Smooth muscle cell (in vitro differentiated cells): Measurements from ENCODE around the gene DICER1. TPM values are rescaled to one million over a fixed set of nuclear protein-coding genes. Genes with fewer than 3 reads are reported as not detected.
"Not testable (repeated sequence)": the region's sequence is repeated elsewhere in the genome, so short reads cannot be mapped to it uniquely, and the experiment has no call there.

Experiments
- DNase-seq: peaks from one replicate; lab custom pipeline; 2025; ENCODE audit not compliant: unreplicated experiment; lab: John Stamatoyannopoulos, UW
- H2AFZ ChIP-seq: fragments of 200-600 bp; sonication (generic); 2 replicates; pipeline ENCODE4 v1.6.0; 2016; ENCODE audit warnings: antibody characterized with exemption, low read depth, mild to moderate bottlenecking
- H3F3A ChIP-seq: fragments of 200-600 bp; sonication (generic); 2 replicates; pipeline ENCODE4 v1.6.0; 2017; ENCODE audit warnings: antibody characterized with exemption, low read depth
- H3K27ac ChIP-seq: fragments of 200-600 bp; sonication (generic); 2 replicates; pipeline ENCODE4 v1.5.1; 2016; ENCODE audit warnings: low read depth, mild to moderate bottlenecking
- H3K27me3 ChIP-seq: fragments of 200-600 bp; sonication (generic); 2 replicates; pipeline ENCODE4 v1.6.1; 2016; ENCODE audit warnings: low read depth, mild to moderate bottlenecking
- H3K36me3 ChIP-seq: fragments of 200-600 bp; sonication (generic); 2 replicates; pipeline ENCODE4 v1.5.1; 2016; ENCODE audit warnings: low read depth
- H3K4me1 ChIP-seq: fragments of 200-600 bp; sonication (generic); 2 replicates; pipeline ENCODE4 v1.5.1; 2016; ENCODE audit warnings: low read depth
- H3K4me2 ChIP-seq: fragments of 200-600 bp; sonication (generic); 2 replicates; pipeline ENCODE4 v1.6.0; 2016; ENCODE audit warnings: mild to moderate bottlenecking
- H3K4me3 ChIP-seq: fragments of 200-600 bp; sonication (generic); 2 replicates; pipeline ENCODE4 v1.5.1; 2016; ENCODE audit warnings: mild to moderate bottlenecking
- H3K79me2 ChIP-seq: fragments of 200-600 bp; sonication (generic); 2 replicates; pipeline ENCODE4 v1.6.0; 2016; ENCODE audit warnings: low read depth, mild to moderate bottlenecking
- H3K9ac ChIP-seq: fragments of 200-600 bp; sonication (generic); 2 replicates; pipeline ENCODE4 v1.6.0; 2016; ENCODE audit warnings: low read depth
- H3K9me3 ChIP-seq: fragments of 200-600 bp; sonication (generic); replicated peaks from 2 replicates; pipeline ENCODE4 v1.5.1; 2016; ENCODE audit warnings: low read depth
- H4K20me1 ChIP-seq: fragments of 200-600 bp; sonication (generic); 2 replicates; pipeline ENCODE4 v1.6.0; 2016; ENCODE audit warnings: low read depth
- CTCF ChIP-seq: fragments of 200-600 bp; sonication (generic); IDR thresholded peaks from 2 replicates; pipeline ENCODE4 v1.5.1; 2017; ENCODE audit warnings: borderline replicate concordance, mild to moderate bottlenecking, antibody characterized with exemption; ENCODE audit not compliant: insufficient read depth, poor library complexity, severe bottlenecking
- WGBS: methylation state at CpG from one replicate; pipeline ENCODE4 v1.1.7; 2016; ENCODE audit warnings: low lambda C conversion rate; 5-methylcytosine and 5-hydroxymethylcytosine counted together
- polyA plus RNA-seq: library from polyadenylated mRNA; unstranded; fragments of >200 nt; fragmentation: Nextera tagmentation; extraction: Ambion mirVana; gene quantifications from 2 replicates; pipeline ENCODE4 v1.2.1, GENCODE V29; 2016
- total RNA-seq: library from RNA; depleted of rRNA; stranded (reverse); fragments of >200 nt; gene quantifications from 2 replicates; pipeline ENCODE4 v1.2.3, GENCODE V29; 2014

Gene DICER1
- total and polyA plus RNA-seq, 2 experiments from 2014 or later = 17.3 to 67.5 TPM

GRCh38 chr14:95140060-95140858 is 17.1 kb downstream of the DICER1 start:
- 85% methylated on average over 5 of the region's 5 CpGs for WGBS
- no peak overlapping the region for H3K9ac ChIP-seq
- no peaks in the 10 kb centered on the region for H3F3A ChIP-seq
- H4K20me1 ChIP-seq = peaks cover 95% of the 10 kb centered on the region
- H3K4me3 ChIP-seq = no peak overlapping the region
- peak overlapping the region; percentile 39 for H3K4me2 ChIP-seq
- H3K9me3 ChIP-seq = peaks cover 4% of the 10 kb centered on the region
- H3K36me3 ChIP-seq = no peaks in the 10 kb centered on the region
- no peak overlapping the region for H2AFZ ChIP-seq
- H3K27ac ChIP-seq = no peak overlapping the region
- peaks cover 95% of the 10 kb centered on the region for H3K79me2 ChIP-seq
- DNase-seq = no peak
- no peak for TF ChIP-seq CTCF
- H3K27me3 ChIP-seq = no peaks in the 10 kb centered on the region
- peaks cover 25% of the 10 kb centered on the region for H3K4me1 ChIP-seq

GRCh38 chr14:95138876-95139275 is 18.5 kb downstream of the DICER1 start:
- no peak for DNase-seq
- WGBS = no CpG with 5 or more reads among the region's 1 CpG
- Histone ChIP-seq H2AFZ (no peak overlapping the region), H3K27me3 (no peaks in the 10 kb centered on the region), H3K27ac (no peak overlapping the region), H3K4me1 (peaks cover 33% of the 10 kb centered on the region), H3K9ac (no peak overlapping the region), H3K4me3 (no peak overlapping the region), H3F3A (no peaks in the 10 kb centered on the region), H3K36me3 (no peaks in the 10 kb centered on the region), H3K4me2 (no peak overlapping the region), H3K9me3 (no peaks in the 10 kb centered on the region), H3K79me2 (peaks cover 93% of the 10 kb centered on the region), H4K20me1 (peaks cover 97% of the 10 kb centered on the region)
- no peak for TF ChIP-seq CTCF

- H2AFZ ChIP-seq, H3K27ac ChIP-seq, H3K4me2 ChIP-seq, H3F3A ChIP-seq, DNase-seq, H3K4me3 ChIP-seq, H3K27me3 ChIP-seq, H3K36me3 ChIP-seq, H3K9me3 ChIP-seq, H3K9ac ChIP-seq: not testable (repeated sequence)
- Histone ChIP-seq H3K4me1 (peaks cover 37% of the 10 kb centered on the region), H4K20me1 (peaks cover 97% of the 10 kb centered on the region), H3K79me2 (peaks cover 93% of the 10 kb centered on the region)
- 88% methylated on average over 4 of the region's 5 CpGs for WGBS
These were observed 18.9 kb downstream of the DICER1 start for GRCh38 chr14:95138455-95138854.

GRCh38 chr14:95137804-95138167 is 19.5 kb downstream of the DICER1 start:
- Histone ChIP-seq H3F3A (no peaks in the 10 kb centered on the region), H3K9me3 (no peaks in the 10 kb centered on the region), H3K4me2 (no peak overlapping the region), H2AFZ (no peak overlapping the region), H3K4me1 (peaks cover 42% of the 10 kb centered on the region), H3K9ac (no peak overlapping the region), H3K27ac (no peak overlapping the region), H4K20me1 (peaks cover 97% of the 10 kb centered on the region), H3K36me3 (no peaks in the 10 kb centered on the region), H3K27me3 (no peaks in the 10 kb centered on the region), H3K79me2 (peaks cover 87% of the 10 kb centered on the region), H3K4me3 (no peak overlapping the region)
- 77% methylated on average over 5 of the region's 5 CpGs for WGBS
- TF ChIP-seq CTCF = no peak
- no peak for DNase-seq
